GM08714 (cell line): ENCODE results near the gene KHSRP.

ENCODE experiments used
- H3K4me3 ChIP-seq: fragments of 200-500 bp; sonication (Bioruptor generic); 2 replicates; pipeline ENCODE4 v1.5.1; 2014; ENCODE audit warnings: mild to moderate bottlenecking, low read length, inconsistent platforms
- ZNF274 ChIP-seq: IDR thresholded peaks from 2 replicates; pipeline ENCODE4 v1.6.1; 2012; ENCODE audit warnings: mild to moderate bottlenecking, low read depth, low read length

KHSRP gene

GRCh38 chr19:6458695-6459261, 34.2 kb upstream of the KHSRP start:
- peak overlapping the region; percentile 70 for H3K4me3 ChIP-seq

GRCh38 chr19:6457958-6458694, 33.5 kb upstream of the KHSRP start:
- TF ChIP-seq ZNF274: no peak
- H3K4me3 ChIP-seq: no peak overlapping the region; the same call in 1 of the 2 replicates

More at GRCh38 chr19:6458695-6459261, 34.2 kb upstream of the KHSRP start:
- TF ChIP-seq ZNF274: no peak

- no peak overlapping the region for H3K4me3 ChIP-seq
- TF ChIP-seq ZNF274: no peak
Observed at GRCh38 chr19:6455924-6456323, 31.3 kb upstream of the KHSRP start.

DNA sequence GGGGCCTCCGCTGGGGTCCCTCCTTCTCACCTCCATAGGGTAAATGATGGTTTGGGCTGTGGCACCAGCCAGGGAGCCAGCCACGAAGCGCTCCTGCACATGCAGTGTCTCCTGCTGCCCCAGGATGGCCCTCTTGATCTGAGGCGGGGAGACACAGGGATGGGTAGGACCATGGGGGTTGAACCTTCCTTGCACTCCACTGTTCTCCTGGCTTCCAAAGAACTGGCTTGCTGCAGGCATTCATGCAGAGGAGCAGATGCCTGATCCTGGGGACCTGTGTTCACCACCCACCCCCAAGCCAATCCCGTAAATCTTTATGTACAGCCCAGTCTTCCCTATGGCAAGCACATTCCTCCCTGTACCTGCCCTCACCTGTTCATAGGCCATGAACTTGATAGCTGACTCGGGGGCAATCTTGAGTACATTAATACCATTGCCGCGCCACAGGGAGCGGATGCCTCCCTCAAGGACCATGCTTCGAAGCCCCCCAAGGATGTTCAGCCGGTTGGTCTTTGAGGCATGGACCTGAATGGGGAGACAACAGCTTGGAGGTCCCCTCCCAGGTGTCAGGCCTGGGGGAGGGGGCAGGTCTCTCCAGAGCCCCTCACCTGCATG, 29.4 kb upstream of the KHSRP start:
- no peak for TF ChIP-seq ZNF274
- no peak overlapping the region for H3K4me3 ChIP-seq

- H3K4me3 ChIP-seq: no peak overlapping the region
- TF ChIP-seq ZNF274: no peak
Observed at GRCh38 chr19:6452899-6453298, 28.3 kb upstream of the KHSRP start.

GRCh38 chr19:6452223-6452614, 27.6 kb upstream of the KHSRP start:
- TF ChIP-seq ZNF274: no peak
- no peak overlapping the region for H3K4me3 ChIP-seq

DNA sequence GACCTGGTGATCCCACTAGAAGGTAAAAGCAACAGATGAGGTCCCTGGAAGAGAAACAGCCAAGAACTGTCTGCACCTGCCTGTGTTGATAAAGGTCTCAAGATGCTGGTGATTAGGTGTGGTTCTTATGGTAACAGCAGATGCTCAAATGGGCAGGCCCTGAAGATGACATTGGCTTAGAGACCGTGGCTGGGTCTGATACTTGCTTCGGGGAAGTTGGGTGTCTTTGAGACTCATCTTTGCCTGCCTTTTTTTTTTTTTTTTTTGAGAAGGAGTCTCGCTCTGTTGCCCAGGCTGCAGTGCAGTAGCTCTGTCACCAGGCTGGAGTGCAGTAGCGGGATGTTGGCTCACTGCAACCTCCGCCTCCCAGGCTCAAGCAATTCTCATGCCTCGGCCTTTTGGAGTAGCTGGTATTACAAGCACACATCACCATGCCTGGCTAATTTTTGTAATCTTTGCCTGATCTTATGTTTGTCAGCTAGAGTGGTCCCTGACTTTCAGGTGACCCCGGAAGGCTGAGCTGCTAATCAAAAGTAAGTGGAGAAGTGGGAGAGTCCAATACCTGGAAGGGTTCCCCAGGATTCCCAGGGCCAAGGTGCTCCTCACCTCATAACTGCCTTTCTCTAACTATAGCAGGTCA, 27.1 kb upstream of the KHSRP start:
- H3K4me3 ChIP-seq: no peak overlapping the region
- TF ChIP-seq ZNF274: no peak

GRCh38 chr19:6450166-6450565, 25.6 kb upstream of the KHSRP start:
- H3K4me3 ChIP-seq: no peak overlapping the region
- TF ChIP-seq ZNF274: no peak

DNA sequence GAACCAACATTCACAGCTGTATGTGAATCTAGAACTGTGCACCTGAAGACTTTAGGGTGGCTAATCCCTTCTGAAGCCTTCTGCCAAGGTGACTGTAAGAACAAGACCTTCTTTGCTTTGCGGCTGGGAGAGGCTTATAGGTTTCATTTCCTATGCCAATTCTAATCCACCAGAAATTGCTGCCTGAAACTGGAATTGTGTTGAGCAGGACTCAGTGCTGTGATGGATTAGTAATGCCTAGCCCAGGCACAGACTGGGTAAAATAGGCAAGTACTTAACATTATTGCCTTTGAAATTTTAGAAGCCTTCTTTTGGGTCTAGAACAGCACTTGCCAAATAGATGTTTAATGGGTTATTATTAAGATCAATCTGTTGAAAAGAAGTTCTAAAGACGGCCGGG, 23.4 kb upstream of the KHSRP start:
- TF ChIP-seq ZNF274: no peak
- H3K4me3 ChIP-seq: no peak overlapping the region

DNA sequence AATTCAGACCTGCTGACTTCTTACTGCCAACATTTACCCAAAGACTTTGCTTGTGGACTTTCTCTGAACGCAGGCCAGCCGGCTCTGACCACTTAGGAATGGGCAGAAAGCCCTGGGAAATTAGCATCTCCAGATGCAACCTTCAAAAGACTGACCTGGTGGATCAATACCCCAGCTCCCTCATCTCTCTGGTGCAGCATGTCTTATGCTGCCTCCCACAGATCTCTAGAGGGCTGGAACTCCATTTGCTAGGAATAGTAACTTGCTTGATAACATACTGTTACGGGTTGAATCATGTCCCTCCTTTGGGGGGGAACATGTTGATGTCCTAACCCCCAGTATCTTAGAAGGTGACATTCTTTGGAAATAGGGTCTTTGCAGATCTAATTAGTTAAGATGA, 21.8 kb upstream of the KHSRP start:
- no peak for TF ChIP-seq ZNF274
- no peak overlapping the region for H3K4me3 ChIP-seq

DNA sequence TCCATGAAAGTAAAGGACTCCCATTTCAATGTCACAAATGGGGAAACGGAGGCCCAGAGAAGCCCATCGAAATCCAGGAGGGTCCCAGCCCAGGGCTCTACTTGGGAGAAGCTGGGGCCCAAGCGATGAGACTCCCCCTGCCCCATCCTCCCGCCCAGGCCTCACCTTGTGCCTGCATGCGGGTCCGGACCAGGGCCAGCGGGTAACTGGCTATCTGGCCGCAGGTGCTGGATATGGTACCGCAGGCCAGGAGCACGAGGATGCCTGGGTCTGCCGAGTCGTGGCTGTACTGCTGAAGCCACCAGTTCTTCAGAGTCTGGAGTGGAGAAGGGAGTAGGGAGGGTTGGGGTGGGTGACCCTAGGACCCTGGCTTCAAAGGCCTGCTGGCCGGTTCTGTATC, 19.4 kb upstream of the KHSRP start:
- no peak for TF ChIP-seq ZNF274
- no peak overlapping the region for H3K4me3 ChIP-seq

DNA sequence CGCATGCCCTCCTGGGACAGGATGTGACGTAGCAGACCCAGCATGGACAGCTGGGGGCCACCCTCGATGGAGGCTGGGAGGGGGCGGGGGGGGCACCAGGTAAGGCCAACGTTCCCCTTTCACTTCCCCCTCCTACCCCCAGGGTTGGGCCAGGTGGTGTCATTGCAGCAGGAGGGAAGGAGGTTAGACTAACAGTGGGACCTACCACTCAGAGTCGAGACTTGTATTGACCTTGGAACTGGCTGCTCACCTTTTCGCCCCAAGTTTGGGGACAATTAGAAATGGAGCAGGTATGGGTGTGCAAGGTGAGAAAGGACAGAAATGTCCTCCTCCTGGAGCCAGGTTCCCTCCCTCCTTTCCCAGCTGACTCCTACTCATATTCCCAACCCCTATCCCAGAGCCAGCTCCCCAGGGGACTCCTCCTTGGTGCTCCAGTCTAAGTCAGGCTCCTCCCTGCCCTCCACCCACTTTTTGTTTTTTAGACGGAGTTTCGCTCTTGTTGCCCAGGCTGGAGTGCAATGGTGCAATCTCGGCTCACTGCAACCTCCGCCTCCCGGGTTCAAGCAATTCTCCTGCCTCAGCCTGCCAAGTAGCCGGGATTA, 17.6 kb upstream of the KHSRP start:
- no peak for TF ChIP-seq ZNF274
- no peak overlapping the region for H3K4me3 ChIP-seq

DNA sequence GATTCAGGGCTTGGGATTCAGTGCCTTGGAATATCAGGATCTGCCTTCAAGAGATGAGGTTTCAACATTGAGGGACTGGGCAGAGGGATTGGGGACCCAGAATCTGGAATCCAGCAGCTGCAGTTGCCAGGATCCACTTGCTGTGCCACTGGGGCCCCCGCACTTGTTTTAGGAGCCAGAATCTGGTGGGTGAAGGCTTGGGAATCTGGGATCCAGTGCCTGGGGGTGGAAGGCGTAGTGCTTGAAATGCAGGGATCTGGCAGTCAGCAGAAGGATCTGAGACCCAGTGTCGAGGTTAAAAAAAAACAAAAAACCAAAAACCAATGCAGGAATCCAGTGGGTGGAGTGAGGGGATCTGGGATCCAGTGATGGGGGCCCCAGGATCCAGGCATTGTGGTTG, 16.3 kb upstream of the KHSRP start:
- no peak for TF ChIP-seq ZNF274
- H3K4me3 ChIP-seq: no peak overlapping the region

GRCh38 chr19:6439743-6440142, 15.1 kb upstream of the KHSRP start:
- H3K4me3 ChIP-seq: no peak overlapping the region
- no peak for TF ChIP-seq ZNF274
